Ishikawa (cell line): ENCODE measurements around the gene SLC2A14.

ENCODE experiments used
- CEBPB ChIP-seq: IDR thresholded peaks from 2 replicates; pipeline ENCODE4 v1.6.1; 2012
- CREB1 ChIP-seq: IDR thresholded peaks from 2 replicates; pipeline ENCODE4 v1.6.1; 2012; ENCODE audit warnings: low read depth
- EGR1 ChIP-seq: IDR thresholded peaks from 2 replicates; pipeline ENCODE4 v1.6.1; 2012
- EP300 ChIP-seq: IDR thresholded peaks from 2 replicates; pipeline ENCODE4 v1.6.1; 2012; ENCODE audit warnings: borderline replicate concordance
- FOXM1 ChIP-seq: IDR thresholded peaks from 2 replicates; pipeline ENCODE4 v1.6.1; 2012; ENCODE audit warnings: low read depth, borderline replicate concordance
- MAX ChIP-seq: IDR thresholded peaks from 2 replicates; pipeline ENCODE4 v1.6.1; 2012
- NFIC ChIP-seq: IDR thresholded peaks from 2 replicates; pipeline ENCODE4 v1.6.1; 2012
- RAD21 ChIP-seq: IDR thresholded peaks from 2 replicates; pipeline ENCODE4 v1.6.1; 2012; ENCODE audit warnings: low read depth
- REST ChIP-seq: IDR thresholded peaks from 2 replicates; pipeline ENCODE4 v1.6.1; 2012; ENCODE audit warnings: low read depth, mild to moderate bottlenecking
- TAF1 ChIP-seq: IDR thresholded peaks from 2 replicates; pipeline ENCODE4 v1.6.1; 2012; ENCODE audit warnings: low read depth, mild to moderate bottlenecking
- TCF12 ChIP-seq: IDR thresholded peaks from 2 replicates; pipeline ENCODE4 v1.6.1; 2012; ENCODE audit warnings: low read depth
- TEAD4 ChIP-seq: IDR thresholded peaks from 2 replicates; pipeline ENCODE4 v1.6.1; 2012
- YY1 ChIP-seq: IDR thresholded peaks from 2 replicates; pipeline ENCODE4 v1.6.1; 2012; ENCODE audit warnings: low read depth
- ZBTB7A ChIP-seq: IDR thresholded peaks from 2 replicates; pipeline ENCODE4 v1.6.1; 2012; ENCODE audit warnings: low read depth
- TF ChIP-seq, protein P1 (sequence below): IDR thresholded peaks from 2 replicates; pipeline ENCODE4 v1.6.1; 2012

Gene SLC2A14

GRCh38 chr12:7872566-7873319 lies at the start of gene SLC2A14:
TSS of gene SLC2A14 (minus strand) at chr12:7872915. CDS start at chr12:7869880, 3,035 bp downstream.
- TF ChIP-seq REST (no peak), NFIC (no peak), TEAD4 (no peak), CREB1 (no peak), FOXM1 (no peak), ZBTB7A (no peak), RAD21 (no peak), TCF12 (no peak), EP300 (no peak), TAF1 (no peak), MAX (no peak), EGR1 (no peak), YY1 (no peak)
- TF ChIP-seq, protein P1, sequence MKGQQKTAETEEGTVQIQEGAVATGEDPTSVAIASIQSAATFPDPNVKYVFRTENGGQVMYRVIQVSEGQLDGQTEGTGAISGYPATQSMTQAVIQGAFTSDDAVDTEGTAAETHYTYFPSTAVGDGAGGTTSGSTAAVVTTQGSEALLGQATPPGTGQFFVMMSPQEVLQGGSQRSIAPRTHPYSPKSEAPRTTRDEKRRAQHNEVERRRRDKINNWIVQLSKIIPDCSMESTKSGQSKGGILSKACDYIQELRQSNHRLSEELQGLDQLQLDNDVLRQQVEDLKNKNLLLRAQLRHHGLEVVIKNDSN = no peak

- TF ChIP-seq YY1 = no peak
- TF ChIP-seq EGR1 = no peak
- no peak for TF ChIP-seq ZBTB7A
- no peak for TF ChIP-seq TEAD4
- no peak for TF ChIP-seq CREB1
- no peak for TF ChIP-seq FOXM1
- TF ChIP-seq, protein P1 = no peak
Observed at GRCh38 chr12:7917392-7918267, 44.9 kb upstream of the SLC2A14 start.

- TF ChIP-seq TAF1 (no peak), EP300 (no peak), MAX (no peak), ZBTB7A (no peak), FOXM1 (no peak), CREB1 (no peak), EGR1 (no peak), CEBPB (no peak), TCF12 (no peak), TEAD4 (no peak), RAD21 (no peak), NFIC (no peak), REST (no peak), YY1 (no peak)
- TF ChIP-seq, protein P1 = no peak
Observed at GRCh38 chr12:7916936-7917335, 44.2 kb upstream of the SLC2A14 start.

GRCh38 chr12:7915661-7916403 lies 43.1 kb upstream of the SLC2A14 start:
- TF ChIP-seq TAF1 (no peak), NFIC (no peak), EGR1 (no peak), YY1 (no peak), EP300 (no peak), ZBTB7A (no peak), CEBPB (no peak), CREB1 (no peak), TEAD4 (no peak), FOXM1 (no peak), MAX (no peak), TCF12 (no peak)
